A172 (cell line): ENCODE results near the gene SIRT5. TPM values are rescaled to one million over a fixed set of nuclear protein-coding genes. Genes with fewer than 3 reads are reported as not detected.

Source experiments
- DNase-seq: peaks from one replicate; pipeline ENCODE4 v3.0.0-alpha.2; 2015; ENCODE audit warnings: low spot score
- total RNA-seq: library from RNA; depleted of rRNA; stranded (reverse); fragments of >200 nt; shearing (Covaris generic); gene quantifications from 2 replicates; pipeline ENCODE4 v1.2.3, GENCODE V29; 2014; rRNA removed

Gene SIRT5
- total RNA-seq, 1 experiment from 2014 or later, result 9.2 TPM

DNA sequence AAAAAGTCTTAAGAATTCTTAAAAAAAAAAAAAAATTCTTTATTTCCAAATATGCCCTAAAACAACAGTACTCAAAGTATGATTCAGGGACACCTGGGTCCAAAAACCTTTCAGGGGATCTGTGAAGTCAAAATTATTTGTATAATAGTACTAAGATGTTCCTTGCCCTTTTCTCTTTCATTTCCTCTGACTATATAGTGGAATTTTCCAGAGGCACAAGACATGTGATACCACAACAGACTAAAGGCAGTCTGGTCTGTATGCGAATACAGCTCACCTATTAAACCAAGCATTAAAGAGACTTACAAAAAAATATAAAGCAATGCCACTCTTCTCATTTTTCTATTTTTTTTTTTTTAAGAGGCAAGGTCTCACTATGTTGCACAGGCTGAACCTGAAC lies 56.1 kb downstream of the SIRT5 start:
- DNase-seq, result no peak

DNA sequence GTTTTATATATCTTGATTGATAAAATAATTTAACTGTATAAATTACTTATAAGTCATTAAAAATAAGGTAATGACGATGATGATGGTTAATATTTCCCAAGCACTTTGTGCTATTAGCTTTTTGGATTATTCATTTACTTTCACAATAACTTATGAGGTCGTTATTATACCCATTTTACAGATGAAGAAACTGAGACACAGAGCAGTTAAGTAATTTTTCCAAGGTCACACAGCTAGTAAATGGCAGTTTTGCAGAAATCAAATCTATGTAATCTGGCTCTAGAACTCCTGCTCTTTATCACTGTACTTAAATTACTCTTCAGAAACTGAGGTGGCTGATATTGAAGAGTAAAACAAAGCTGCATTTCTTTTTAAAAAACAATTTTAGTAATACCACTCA lies 58.9 kb downstream of the SIRT5 start:
- no peak for DNase-seq

DNA sequence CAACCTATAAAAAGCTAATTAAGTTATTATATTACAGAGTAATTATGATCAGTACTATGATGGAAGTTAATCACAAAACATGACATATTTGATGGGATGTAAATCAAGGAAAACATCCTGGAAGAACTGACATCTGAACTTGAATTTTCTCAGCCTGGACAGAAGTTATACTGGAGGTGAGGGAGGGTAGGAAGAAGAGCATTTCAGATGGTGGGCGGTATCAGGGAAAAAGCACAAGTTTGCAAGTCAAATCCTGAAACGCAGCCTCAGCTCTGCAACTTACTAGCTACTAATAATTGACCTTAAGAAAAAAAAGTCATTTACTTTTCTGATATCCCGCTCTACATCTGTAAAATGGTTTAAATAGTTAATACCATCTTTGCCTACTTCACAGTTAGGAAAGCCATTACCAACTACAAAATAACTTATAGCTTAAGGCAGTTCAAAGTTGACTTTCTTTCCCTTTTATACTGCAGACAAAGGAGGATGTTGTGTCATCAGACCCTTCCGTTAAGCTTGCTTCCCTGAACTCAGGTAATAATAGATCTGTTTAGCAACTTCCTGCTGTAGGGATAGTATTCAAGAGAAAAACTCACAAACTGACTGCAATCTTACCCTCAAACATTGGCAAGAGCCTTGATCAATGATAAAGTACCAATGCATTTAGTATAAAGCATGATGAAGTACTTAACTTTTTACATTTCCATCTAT lies 61.7 kb downstream of the SIRT5 start:
- no peak for DNase-seq

DNA sequence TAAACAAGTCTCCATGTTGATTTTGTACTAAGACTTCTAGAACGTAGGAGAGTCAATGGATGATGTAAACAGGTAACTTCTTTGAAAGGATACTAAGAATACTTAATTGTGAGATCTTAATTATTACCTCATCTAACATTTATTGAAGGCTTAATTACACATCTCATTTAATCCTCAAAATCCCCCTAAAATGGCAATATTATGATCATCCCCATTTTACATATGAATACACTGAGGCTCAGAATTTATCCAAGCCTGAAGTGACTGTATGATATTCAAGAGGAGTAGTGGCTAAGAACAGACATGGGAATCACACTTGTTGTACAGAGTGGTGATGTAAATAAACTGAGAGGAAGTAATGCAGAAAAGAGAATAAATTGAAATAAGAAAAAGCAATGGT lies 63.6 kb downstream of the SIRT5 start:
- DNase-seq, result no peak

DNA sequence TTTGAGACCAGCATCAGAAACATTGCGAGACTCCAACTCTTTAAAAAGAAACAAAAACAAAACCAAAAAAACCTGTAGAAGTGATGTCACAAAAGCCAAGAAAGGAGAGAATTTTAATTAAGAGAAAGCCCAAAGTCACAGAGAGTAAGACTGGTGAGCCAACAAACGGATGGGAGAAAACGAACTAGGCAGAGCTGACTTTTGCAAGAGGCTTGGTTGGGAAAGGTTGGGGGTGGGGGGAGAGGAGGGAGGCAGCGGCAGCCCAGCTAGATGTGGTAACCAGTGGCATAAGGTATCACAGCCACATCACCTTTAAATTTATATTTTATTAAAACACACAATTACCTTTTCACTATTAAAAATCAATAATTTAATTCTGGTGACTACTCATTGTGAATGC lies 64.2 kb downstream of the SIRT5 start:
- DNase-seq, result no peak

DNA sequence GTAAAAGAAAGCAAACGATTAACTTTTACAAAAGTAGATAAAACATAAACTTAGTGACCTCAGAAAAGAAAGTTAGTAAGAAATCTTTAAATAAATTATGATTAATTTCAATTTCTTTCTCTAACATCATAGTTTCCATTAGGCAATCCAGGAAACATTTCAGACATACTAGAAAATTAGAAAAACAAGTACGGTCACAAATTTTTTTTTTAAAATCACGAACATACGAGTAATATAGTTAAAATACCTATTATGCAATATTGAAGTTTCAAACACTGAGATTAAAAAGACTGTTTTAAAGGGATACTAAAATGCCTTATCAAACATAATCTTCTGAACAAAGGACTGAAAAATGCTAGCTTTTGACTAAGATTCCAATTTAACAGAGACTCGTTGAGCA lies 66.9 kb downstream of the SIRT5 start:
- no peak for DNase-seq

DNA sequence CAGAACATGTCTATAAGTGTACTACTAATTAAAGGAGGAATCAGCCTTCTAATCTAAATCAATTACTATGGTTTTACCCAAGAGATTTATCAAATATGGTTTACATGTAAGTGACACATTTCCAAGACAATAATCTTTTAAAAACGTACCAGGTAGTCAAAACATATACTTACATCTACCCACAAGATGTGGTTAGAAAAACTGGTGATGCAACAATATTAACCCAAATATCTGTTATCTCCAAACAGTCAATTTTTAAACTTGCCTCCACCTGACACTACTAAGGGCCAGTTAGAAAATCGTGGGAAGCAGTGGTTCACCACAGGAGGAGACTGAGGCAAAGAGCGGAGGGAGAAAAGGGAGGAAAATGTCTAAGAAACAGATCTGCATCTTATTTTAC lies 68.7 kb downstream of the SIRT5 start:
- no peak for DNase-seq

DNA sequence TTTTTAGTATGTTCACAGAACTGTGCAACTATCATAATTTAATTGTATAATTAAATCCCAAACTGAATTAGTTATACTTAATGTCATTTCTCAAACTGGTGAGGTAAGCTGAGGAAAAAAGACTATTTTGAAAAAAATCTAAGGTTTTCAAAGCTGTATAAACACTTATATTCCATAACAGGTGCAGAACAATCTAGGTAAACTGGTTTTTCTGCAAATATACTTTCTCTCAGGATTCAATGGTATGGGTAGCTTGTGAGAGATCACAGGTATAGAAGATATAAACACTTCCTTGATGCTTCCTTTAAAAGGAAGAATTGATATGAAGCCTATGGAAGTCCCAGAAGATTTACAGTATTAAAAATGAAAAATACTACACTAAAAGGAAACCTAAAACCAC lies 74.4 kb downstream of the SIRT5 start:
- no peak for DNase-seq

DNA sequence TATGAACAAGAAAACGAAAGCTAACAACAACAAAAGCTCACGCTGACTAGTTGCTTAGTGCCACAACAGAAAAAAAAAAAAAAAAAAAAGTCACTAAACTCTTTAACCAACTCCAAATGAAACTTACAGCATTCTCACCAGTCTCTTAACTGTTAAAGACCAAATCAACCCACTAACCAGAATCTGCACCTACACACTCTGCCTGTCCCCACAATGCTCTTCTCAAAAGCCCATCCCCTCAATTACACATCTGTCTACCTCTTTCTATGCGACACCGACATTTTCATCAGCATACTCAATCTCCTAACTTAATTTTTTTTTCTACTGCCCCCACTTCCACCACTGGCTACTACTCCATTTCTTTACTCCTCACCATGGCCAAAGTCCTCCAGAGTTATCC lies 75.0 kb downstream of the SIRT5 start:
- no peak for DNase-seq

DNA sequence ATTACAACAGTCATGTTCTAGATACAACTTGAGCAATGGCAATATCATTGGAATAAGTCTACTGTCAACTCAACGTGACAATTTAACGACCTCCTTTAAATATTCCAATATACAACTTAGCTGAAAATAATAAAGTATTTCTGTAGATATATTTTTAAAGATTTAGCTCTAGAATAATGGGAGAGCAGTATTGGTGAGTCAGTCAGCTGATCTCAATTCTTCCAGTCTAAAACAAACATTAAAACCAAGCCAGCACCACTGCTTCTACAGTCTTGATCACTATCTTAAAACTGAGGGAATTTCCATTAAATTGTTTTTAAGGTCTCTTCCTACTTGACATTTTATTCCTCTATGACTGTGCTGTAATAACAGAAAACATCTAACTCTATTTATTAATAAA lies 78.9 kb downstream of the SIRT5 start:
- DNase-seq, result no peak

DNA sequence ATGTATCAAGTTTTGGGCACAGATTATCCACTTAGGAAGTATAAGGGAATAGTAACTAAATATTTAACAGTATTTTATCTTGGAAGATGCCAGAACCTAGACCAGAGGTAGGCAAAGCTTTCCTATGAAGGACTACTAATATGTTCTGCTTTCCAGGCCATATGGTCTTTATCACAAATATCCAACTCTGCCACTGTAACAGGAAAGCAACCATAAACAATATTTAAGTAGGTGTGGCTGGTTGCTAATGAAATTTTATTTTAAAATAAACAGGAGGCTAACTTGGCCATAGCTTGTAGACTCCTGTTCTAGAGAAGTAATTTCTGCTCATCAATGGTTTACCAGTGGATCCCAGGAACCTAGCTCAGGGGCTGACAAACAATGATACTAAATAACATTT lies 80.1 kb downstream of the SIRT5 start:
- DNase-seq, result no peak

DNA sequence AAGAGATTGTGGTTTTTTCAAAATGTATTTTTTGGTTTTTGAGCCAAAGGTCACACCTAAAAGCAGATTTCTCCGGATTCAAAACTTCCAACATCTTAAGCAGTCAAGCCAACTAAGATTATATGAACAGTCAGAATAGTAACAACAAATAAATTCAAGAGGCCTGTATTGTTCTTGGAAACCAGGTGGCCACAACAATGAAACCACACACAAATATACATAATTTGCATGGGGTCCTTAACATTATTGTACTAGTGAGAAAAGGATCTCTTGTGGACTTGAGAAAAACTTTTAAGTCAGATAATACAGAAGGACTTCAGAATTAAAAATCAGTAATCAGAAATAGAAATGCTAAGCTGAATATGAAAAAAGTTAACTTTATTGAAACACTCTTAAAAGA lies 81.3 kb downstream of the SIRT5 start:
- DNase-seq, result no peak

DNA sequence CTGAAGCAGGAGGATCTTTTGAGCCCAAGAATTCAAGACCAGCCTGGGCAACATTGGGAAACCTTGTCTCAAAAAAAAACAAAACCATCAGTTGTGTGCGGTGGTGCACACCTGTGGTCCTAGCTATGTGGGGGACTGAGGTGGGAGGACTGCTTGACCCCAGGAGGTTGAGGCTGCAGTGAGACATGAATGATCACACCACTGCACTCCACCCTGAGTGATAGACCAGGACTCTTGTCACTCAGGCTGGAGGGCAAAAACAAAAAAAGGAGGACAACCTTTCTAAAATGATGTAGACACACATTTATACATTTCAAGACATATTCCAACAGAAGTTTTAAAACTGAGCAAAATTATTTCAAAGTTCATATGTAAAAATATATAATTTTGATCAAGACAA lies 85.9 kb downstream of the SIRT5 start:
- DNase-seq, result no peak

DNA sequence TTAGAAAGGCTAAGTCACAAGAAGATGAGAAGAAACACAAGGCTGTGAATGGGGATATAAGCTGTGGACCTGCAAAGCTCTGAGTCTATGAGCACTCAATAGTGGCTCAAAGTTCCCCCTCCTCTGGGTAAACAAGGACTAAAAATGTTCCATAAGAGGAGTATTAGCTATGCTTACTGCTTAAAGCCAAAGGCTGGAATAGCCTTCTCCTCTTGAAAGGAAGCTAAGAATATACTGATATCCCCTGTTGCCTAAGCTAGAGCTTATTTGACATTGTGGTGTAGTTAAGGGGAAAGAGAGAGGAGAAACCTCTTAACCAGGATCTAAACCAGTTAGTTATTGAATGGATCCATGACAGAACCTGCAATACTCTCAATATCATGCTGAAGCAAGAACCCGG lies 86.5 kb downstream of the SIRT5 start:
- DNase-seq, result no peak

DNA sequence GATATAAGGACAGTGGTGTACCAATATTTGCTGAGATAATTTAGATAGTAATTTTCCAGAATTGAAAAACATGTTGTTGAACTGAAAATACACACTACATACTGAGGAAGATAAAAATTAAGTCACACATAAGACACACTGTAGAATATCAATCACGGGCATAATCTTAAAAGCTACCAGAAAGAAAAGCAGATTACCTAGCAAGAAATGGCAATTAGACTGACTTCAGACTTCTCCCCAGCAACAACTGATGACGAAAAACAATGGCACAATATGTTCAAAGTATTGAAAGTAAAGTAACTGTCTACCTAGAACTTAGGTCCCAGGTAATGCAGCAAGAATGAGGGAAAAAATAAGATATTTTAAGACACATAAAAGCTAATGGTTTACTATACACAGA lies 87.2 kb downstream of the SIRT5 start:
- no peak for DNase-seq

DNA sequence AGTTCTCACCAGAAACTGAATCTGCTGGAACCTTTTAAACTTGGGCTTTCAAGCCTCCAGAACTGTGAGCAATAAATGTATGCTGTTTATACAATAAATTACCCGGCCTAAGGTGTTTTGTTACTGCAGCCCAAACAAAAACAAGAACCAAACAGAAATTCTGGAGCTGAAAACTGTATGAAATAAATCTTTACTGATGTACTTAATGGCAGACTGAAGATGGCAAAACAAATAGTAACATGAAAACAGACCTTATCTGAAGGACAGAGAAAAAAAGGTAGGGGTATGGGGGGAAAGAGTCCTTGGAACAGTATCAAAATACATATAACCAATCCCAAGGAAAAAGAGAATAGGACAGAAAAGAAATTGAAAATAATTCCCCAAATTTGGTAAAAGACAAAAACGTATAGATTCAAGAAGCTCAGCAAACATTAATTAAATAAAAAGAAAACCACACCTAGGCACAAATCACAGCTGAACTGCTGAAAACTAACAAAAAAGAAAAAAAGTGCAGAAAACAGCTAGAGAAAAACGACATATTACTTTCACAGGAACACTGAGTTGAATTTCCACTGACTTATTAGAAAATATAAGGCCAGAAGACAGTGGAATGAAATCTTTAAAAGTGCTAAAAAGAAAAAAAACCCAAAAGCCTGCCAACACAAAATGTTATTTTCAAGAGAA lies 88.4 kb downstream of the SIRT5 start:
- no peak for DNase-seq

DNA sequence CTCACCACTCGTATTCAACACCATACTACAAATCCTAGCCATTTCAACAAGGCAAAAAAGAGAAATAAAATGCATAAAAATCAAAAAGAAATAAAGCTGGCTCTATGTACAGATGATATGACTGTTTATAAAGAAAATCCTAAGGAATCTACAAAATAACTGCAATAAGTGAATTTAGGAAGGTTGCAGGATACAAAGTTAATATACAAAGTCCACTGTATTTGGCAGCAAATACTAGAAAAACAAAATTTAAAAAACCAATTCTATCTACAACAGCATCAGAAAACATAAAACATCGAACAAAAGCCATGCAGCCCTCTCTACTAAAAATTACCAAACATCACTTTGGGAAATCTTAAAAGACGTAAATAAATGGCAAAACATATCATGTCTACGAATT lies 89.6 kb downstream of the SIRT5 start:
- no peak for DNase-seq

Other genes with a start within 250 kb of the SIRT5 start
- gene TBC1D7, start 246.1 kb upstream of the SIRT5 start, total RNA-seq, result 29.7 and 52.5 TPM in 2 replicates
- gene GFOD1, start 87.0 kb upstream of the SIRT5 start, total RNA-seq, result 2.5 and 3.3 TPM in 2 replicates
- 134 and 164 TPM in 2 replicates for gene NOL7, start 40.7 kb downstream of the SIRT5 start, total RNA-seq
- 21.8 and 24.6 TPM in 2 replicates for gene RANBP9, start 137.2 kb downstream of the SIRT5 start, total RNA-seq
- 13.9 and 18.7 TPM in 2 replicates for gene MCUR1, start 240.0 kb downstream of the SIRT5 start, total RNA-seq